Measurements from ENCODE around the gene TRIOBP. TPM values are rescaled to one million over a fixed set of nuclear protein-coding genes. Genes with fewer than 3 reads are reported as not detected.

TRIOBP gene
- total and polyA plus RNA-seq, 2 of the 13 experiments (the other 11 are each of a cell fraction or from before 2014, with no cell fraction given) = 6.1 to 15.4 TPM

DNA sequence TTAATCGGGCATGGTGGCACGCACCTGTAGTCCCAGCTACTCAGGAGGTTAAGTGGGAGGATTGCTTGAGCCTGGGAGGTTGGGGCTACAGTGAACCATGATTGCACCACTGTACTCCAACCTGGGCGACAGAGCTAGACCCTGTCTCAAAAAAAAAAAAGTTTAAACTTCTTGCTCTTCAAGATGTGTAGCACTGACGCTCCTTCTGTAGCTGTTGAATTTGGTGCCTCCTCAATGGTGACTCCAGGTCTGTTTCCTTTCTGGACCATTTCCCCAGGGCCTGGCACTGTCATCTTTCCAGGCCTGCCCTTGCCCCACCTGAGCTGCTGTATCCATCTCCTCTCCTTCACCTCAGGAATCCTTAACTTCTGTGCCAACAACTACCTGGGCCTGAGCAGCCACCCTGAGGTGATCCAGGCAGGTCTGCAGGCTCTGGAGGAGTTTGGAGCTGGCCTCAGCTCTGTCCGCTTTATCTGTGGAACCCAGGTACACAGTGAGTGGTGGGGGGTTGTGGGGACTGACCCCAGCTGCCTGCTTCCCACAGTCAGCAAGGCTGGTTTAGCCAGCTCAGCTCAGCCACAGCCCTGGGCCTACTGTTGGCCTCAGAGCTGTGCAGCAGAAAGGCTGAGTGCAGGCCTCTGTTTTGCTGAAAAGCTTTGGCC, 113.0 kb downstream of the TRIOBP start (continued):
- TF ChIP-seq ELF1 (CRISPR knock-in tag; IDR thresholded peaks at IDR 0.05) = no peak

DNA sequence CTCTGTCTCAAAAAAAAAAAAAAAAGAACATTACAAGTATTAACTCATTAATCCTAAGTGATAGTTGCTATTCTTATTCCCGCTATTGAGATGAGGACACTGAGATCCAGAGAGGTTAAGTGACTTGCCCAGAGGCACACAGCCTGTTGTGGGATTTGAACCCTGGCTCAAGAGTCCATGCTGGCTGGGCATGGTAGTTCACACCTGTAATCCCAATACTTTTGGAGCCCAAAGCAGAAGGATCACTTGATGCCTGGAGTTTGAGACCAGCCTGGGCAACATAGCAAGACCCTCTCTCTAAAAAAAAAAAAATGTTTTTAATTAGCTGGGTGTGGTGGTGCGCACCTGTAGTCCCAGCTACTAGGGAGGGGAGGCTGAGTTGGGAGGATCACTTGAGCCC, 115.0 kb downstream of the TRIOBP start:
- CTCF ChIA-PET (ENCODE audit: low intra/inter-chr PET ratio, low total read pairs) = no interaction called here
- TF ChIP-seq ZNF121 (CRISPR knock-in tag; IDR thresholded peaks at IDR 0.05) = peak; percentile 33; the same call in 1 of the 2 replicates
- TF ChIP-seq ZNF768 (CRISPR knock-in tag; IDR thresholded peaks at IDR 0.05) = peak; percentile 83
- no peak for TF ChIP-seq REPIN1 (CRISPR knock-in tag; IDR thresholded peaks at IDR 0.05; ENCODE audit: borderline replicate concordance, low read depth)
- no peak for TF ChIP-seq ZNF282 (IDR thresholded peaks at IDR 0.05; ENCODE audit: partially characterized antibody)
- TF ChIP-seq SP4 (CRISPR knock-in tag; IDR thresholded peaks at IDR 0.05) = no peak
- no peak for TF ChIP-seq ELF3 (CRISPR knock-in tag; IDR thresholded peaks at IDR 0.05)
- peak; percentile 55; the same call in 1 of the 2 replicates for TF ChIP-seq POLR2G (IDR thresholded peaks at IDR 0.05; ENCODE audit: low read depth, low read length)
- no peak for TF ChIP-seq NAIF1 (CRISPR knock-in tag; IDR thresholded peaks at IDR 0.05; ENCODE audit: borderline replicate concordance)
- no peak for TF ChIP-seq HOXA9 (CRISPR knock-in tag; IDR thresholded peaks at IDR 0.05; ENCODE audit: borderline replicate concordance)
- TF ChIP-seq PLRG1 (conservative IDR thresholded peaks at IDR 0.05) = no peak
- TF ChIP-seq TP53 (CRISPR knock-in tag; conservative IDR thresholded peaks at IDR 0.05) = no peak
- TF ChIP-seq ZNF460 (CRISPR knock-in tag; IDR thresholded peaks at IDR 0.05; ENCODE audit: borderline replicate concordance) = peak; percentile 56
- TF ChIP-seq ZNF234 (CRISPR knock-in tag; conservative IDR thresholded peaks at IDR 0.05) = no peak
- peak; percentile 48; the same call in 1 of the 2 replicates for TF ChIP-seq RBFOX2 (IDR thresholded peaks at IDR 0.05; ENCODE audit: low read depth, low read length)
- no peak for TF ChIP-seq KAT7 (CRISPR knock-in tag; IDR thresholded peaks at IDR 0.05; ENCODE audit: borderline replicate concordance)
- TF ChIP-seq ZNF777 (CRISPR knock-in tag; IDR thresholded peaks at IDR 0.05) = no peak
- TF ChIP-seq RBM22 (optimal IDR thresholded peaks at IDR 0.05; ENCODE audit: low read length) = peak; percentile 43
- TF ChIP-seq, protein P1, sequence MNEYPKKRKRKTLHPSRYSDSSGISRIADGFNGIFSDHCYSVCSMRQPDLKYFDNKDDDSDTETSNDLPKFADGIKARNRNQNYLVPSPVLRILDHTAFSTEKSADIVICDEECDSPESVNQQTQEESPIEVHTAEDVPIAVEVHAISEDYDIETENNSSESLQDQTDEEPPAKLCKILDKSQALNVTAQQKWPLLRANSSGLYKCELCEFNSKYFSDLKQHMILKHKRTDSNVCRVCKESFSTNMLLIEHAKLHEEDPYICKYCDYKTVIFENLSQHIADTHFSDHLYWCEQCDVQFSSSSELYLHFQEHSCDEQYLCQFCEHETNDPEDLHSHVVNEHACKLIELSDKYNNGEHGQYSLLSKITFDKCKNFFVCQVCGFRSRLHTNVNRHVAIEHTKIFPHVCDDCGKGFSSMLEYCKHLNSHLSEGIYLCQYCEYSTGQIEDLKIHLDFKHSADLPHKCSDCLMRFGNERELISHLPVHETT (CRISPR knock-in tag; conservative IDR thresholded peaks at IDR 0.05) = no peak
- TF ChIP-seq IKZF1 (IDR thresholded peaks at IDR 0.05) = no peak
- TF ChIP-seq ZFP82 (CRISPR knock-in tag; IDR thresholded peaks at IDR 0.05; ENCODE audit: borderline replicate concordance) = no peak
- TF ChIP-seq RARG (CRISPR knock-in tag; IDR thresholded peaks at IDR 0.05; ENCODE audit: low read depth) = no peak
- TF ChIP-seq SMARCC2 (IDR thresholded peaks at IDR 0.05) = no peak
- peak in 1 of 2 experiments; percentile 49; a peak in 1 of 4 replicates for TF ChIP-seq POLR2A (IDR thresholded peaks at IDR 0.05; ENCODE audit: insufficient read depth in 1 of 2, low read depth in 2 of 2, low read length in 2 of 2)
- TF ChIP-seq AGO2 (optimal IDR thresholded peaks at IDR 0.05; ENCODE audit: low read depth, low read length) = peak; percentile 20
- TF ChIP-seq ZNF816 (CRISPR knock-in tag; IDR thresholded peaks at IDR 0.05; ENCODE audit: borderline replicate concordance) = no peak
- TF ChIP-seq EEA1 (CRISPR knock-in tag; IDR thresholded peaks at IDR 0.05; ENCODE audit: borderline replicate concordance) = no peak

More for the DNA sequence above, 115.0 kb downstream of the TRIOBP start:
- Histone ChIP-seq H3K27ac (ENCODE audit: extremely low read length, insufficient read depth, low read length) (no peak overlapping the region), H3K79me2 (ENCODE audit: insufficient read depth, low read length) (peaks cover 7% of the 10 kb centered on the region), H3K9me3 (ENCODE audit: low read length) (no peaks in the 10 kb centered on the region), H3K4me3 (replicated peaks in 1 of 3; ENCODE audit: insufficient read depth in 1 of 3, low read depth in 2 of 3, low read length in 3 of 3) (no peak overlapping the region), H3K4me1 (ENCODE audit: insufficient read depth, low read length) (peaks cover 23% of the 10 kb centered on the region), H3K9ac (ENCODE audit: insufficient read depth, low read depth, low read length) (no peak overlapping the region), H3K27me3 (ENCODE audit: control insufficient read depth in 1 of 2, insufficient read depth in 2 of 2, low read length in 2 of 2) (no peaks in the 10 kb centered on the region), H3K4me2 (ENCODE audit: low read depth, low read length) (no peak overlapping the region), H4K20me1 (ENCODE audit: insufficient read depth, low read length) (peaks cover 26% of the 10 kb centered on the region; the same call in 1 of the 2 replicates), H2AFZ (ENCODE audit: low read length) (no peak overlapping the region), H3K36me3 (replicated peaks in 1 of 2; ENCODE audit: control insufficient read depth in 1 of 2, insufficient read depth in 2 of 2, low read length in 2 of 2) (peaks cover 8 to 18% of the 10 kb centered on the region in 2 experiments; a peak in 4 of 5 replicates)
- ATAC-seq (no peak), DNase-seq (ENCODE audit: low spot score) (no peak), FAIRE-seq (no peak)
- WGBS (ENCODE audit: low lambda C conversion rate) = 96% methylated on average over 2 of the region's 2 CpGs
- POLR2A ChIA-PET = no interaction called here
- intact Hi-C loops (cut with micrococcal nuclease; ENCODE audit: unreplicated experiment) (no loop called here), in situ Hi-C loops (cut with HindIII; ENCODE audit: extremely low pct_ligation_motif_present, low pct_unique_long_range_greater_than_20kb) (loop anchor here (10.0 kb wide), 1 partner anchor 123 kb away; no protein-coding TSS in a partner anchor)
- BruUV-seq (replicated peaks) = no TSS peak
